HepG2 (cell line): ENCODE measurements around the gene SMO. TPM values are rescaled to one million over a fixed set of nuclear protein-coding genes. Genes with fewer than 3 reads are reported as not detected.

Source experiments
- ATF5 ChIP-seq: sonication (generic); formaldehyde crosslinking; IDR thresholded peaks from 2 replicates; pipeline ENCODE4 v1.4.0; 2020; ENCODE audit warnings: mild to moderate bottlenecking, low read depth, missing genetic modification reagents
- FOXO1 ChIP-seq: sonication (generic); formaldehyde crosslinking; IDR thresholded peaks from 2 replicates; pipeline ENCODE4 v1.4.0; 2020; ENCODE audit warnings: missing genetic modification reagents
- GPN1 ChIP-seq: sonication (generic); formaldehyde crosslinking; IDR thresholded peaks from 2 replicates; pipeline ENCODE4 v1.5.1; 2020; ENCODE audit warnings: missing genetic modification reagents, borderline replicate concordance
- GTF3A ChIP-seq: sonication (generic); formaldehyde crosslinking; conservative IDR thresholded peaks from 2 replicates; pipeline ENCODE4 v1.4.0; 2020; ENCODE audit warnings: mild to moderate bottlenecking, missing genetic modification reagents
- ISL2 ChIP-seq: sonication (generic); formaldehyde crosslinking; IDR thresholded peaks from 2 replicates; pipeline ENCODE4 v1.5.0; 2020; ENCODE audit warnings: missing genetic modification reagents
- PHF20 ChIP-seq: sonication (generic); formaldehyde crosslinking; IDR thresholded peaks from 2 replicates; pipeline ENCODE4 v1.5.0; 2020; ENCODE audit warnings: mild to moderate bottlenecking, missing genetic modification reagents
- RARG ChIP-seq: sonication (generic); formaldehyde crosslinking; IDR thresholded peaks from 2 replicates; pipeline ENCODE4 v1.4.0; 2020; ENCODE audit warnings: low read depth, mild to moderate bottlenecking, missing genetic modification reagents
- RBM22 ChIP-seq: fragments of 200-400 bp; formaldehyde crosslinking; optimal IDR thresholded peaks from 2 replicates; pipeline ENCODE3; 2017; ENCODE audit warnings: mild to moderate bottlenecking, low read length, moderate library complexity
- XRCC5 ChIP-seq: fragments of 200-400 bp; formaldehyde crosslinking; optimal IDR thresholded peaks from 2 replicates; pipeline ENCODE3; 2017; ENCODE audit warnings: mild to moderate bottlenecking, low read length
- ZC3H13 ChIP-seq: sonication (generic); formaldehyde crosslinking; IDR thresholded peaks from 2 replicates; pipeline ENCODE4 v1.8.1; 2023; ENCODE audit warnings: mild to moderate bottlenecking, missing genetic modification reagents, moderate library complexity
- ZMAT5 ChIP-seq: sonication (generic); formaldehyde crosslinking; IDR thresholded peaks from 2 replicates; pipeline ENCODE4 v1.5.0; 2020; ENCODE audit warnings: mild to moderate bottlenecking, low read depth, missing genetic modification reagents, borderline replicate concordance
- ZNF503 ChIP-seq: sonication (generic); formaldehyde crosslinking; IDR thresholded peaks from 2 replicates; pipeline ENCODE4 v1.4.0; 2020; ENCODE audit warnings: missing genetic modification reagents
- ZNF607 ChIP-seq: sonication (generic); formaldehyde crosslinking; IDR thresholded peaks from 2 replicates; pipeline ENCODE4 v1.5.1; 2020; ENCODE audit warnings: missing genetic modification reagents, mild to moderate bottlenecking, borderline replicate concordance
- ZNF609 ChIP-seq: sonication (generic); formaldehyde crosslinking; IDR thresholded peaks from 2 replicates; pipeline ENCODE4 v1.4.0; 2020; ENCODE audit warnings: mild to moderate bottlenecking, missing genetic modification reagents, borderline replicate concordance
- polyA plus RNA-seq, 8 experiments: library from polyadenylated mRNA; depleted of rRNA in 3 of 8; stranded (reverse) in 7 of 8; unstranded in 1 of 8; fragments of >200 nt; fragmentation: Illumina TruSeq in 4 of 8; extraction: Trizol in 4 of 8; gene quantifications; 2 replicates each; pipeline versions ENCODE4 v1.2.1 to v1.2.3, GENCODE V29; 2011 to 2016; ENCODE audit warnings: low read depth in 4 of 8, missing spikeins in 1 of 8, mixed read lengths in 1 of 8; ENCODE audit not compliant: insufficient read depth in 1 of 8
- total RNA-seq, 5 experiments: library from RNA; depleted of rRNA; stranded (reverse); fragments of >200 nt; fragmentation: Illumina TruSeq; extraction: Trizol; gene quantifications; 2 replicates each; pipeline ENCODE4 v1.2.3, GENCODE V29; 2016; ENCODE audit warnings: low read depth in 1 of 5
- TF ChIP-seq, protein P1 (sequence below): sonication (generic); formaldehyde crosslinking; IDR thresholded peaks from 2 replicates; pipeline ENCODE4 v1.5.0; 2020; ENCODE audit warnings: mild to moderate bottlenecking, missing genetic modification reagents, moderate library complexity
- TF ChIP-seq, protein P2 (sequence below): sonication (generic); formaldehyde crosslinking; IDR thresholded peaks from 2 replicates; pipeline ENCODE4 v1.8.1; 2023; ENCODE audit warnings: mild to moderate bottlenecking, missing genetic modification reagents

Gene SMO
- total and polyA plus RNA-seq, 2 of the 13 experiments (the other 11 are each of a cell fraction or from before 2014, with no cell fraction given): 23.8 to 32.3 TPM

DNA sequence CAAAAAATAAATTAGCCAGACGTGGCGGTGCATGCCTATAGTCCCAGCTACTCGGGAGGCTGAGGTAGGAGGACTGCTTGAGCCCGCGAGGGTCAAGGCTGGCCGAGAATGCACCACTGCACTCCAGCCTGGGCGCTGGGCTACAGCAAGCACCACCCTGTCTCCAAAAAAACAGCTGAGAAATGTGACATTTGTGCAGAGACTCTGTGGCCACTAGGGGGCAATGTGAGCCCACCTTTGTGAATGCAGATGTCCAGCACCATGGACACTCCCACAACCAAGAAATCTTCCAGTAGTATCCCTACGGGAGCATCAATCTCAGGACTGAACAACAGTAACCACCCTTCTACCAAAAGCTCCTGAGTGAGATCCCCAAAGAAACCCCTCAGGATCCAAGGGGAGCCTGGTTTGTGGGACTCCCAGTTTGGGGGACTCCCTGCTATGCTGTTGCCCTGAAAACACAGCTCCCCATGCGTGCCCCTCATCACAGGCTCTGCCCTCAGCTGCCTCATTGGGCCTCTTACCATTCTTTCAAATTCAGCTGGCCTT, 30.2 kb downstream of the SMO start (continued):
- TF ChIP-seq, protein P1, sequence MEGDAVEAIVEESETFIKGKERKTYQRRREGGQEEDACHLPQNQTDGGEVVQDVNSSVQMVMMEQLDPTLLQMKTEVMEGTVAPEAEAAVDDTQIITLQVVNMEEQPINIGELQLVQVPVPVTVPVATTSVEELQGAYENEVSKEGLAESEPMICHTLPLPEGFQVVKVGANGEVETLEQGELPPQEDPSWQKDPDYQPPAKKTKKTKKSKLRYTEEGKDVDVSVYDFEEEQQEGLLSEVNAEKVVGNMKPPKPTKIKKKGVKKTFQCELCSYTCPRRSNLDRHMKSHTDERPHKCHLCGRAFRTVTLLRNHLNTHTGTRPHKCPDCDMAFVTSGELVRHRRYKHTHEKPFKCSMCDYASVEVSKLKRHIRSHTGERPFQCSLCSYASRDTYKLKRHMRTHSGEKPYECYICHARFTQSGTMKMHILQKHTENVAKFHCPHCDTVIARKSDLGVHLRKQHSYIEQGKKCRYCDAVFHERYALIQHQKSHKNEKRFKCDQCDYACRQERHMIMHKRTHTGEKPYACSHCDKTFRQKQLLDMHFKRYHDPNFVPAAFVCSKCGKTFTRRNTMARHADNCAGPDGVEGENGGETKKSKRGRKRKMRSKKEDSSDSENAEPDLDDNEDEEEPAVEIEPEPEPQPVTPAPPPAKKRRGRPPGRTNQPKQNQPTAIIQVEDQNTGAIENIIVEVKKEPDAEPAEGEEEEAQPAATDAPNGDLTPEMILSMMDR (CRISPR knock-in tag): peak; percentile 96
- no peak for TF ChIP-seq ZC3H13 (CRISPR knock-in tag)
- no peak for TF ChIP-seq ATF5 (CRISPR knock-in tag)
- no peak for TF ChIP-seq ZNF609
- TF ChIP-seq RBM22: no peak
- no peak for TF ChIP-seq FOXO1 (CRISPR knock-in tag)
- no peak for TF ChIP-seq ZNF607 (CRISPR knock-in tag)
- TF ChIP-seq PHF20: no peak
- TF ChIP-seq, protein P2, sequence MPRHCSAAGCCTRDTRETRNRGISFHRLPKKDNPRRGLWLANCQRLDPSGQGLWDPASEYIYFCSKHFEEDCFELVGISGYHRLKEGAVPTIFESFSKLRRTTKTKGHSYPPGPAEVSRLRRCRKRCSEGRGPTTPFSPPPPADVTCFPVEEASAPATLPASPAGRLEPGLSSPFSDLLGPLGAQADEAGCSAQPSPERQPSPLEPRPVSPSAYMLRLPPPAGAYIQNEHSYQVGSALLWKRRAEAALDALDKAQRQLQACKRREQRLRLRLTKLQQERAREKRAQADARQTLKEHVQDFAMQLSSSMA: no peak
- no peak for TF ChIP-seq GPN1 (CRISPR knock-in tag)
- no peak for TF ChIP-seq GTF3A
- TF ChIP-seq XRCC5: peak; percentile 46
- TF ChIP-seq ISL2: no peak
- no peak for TF ChIP-seq ZNF503 (CRISPR knock-in tag)
- TF ChIP-seq ZMAT5 (CRISPR knock-in tag): no peak
- TF ChIP-seq RARG: no peak
